RWPE2 (cell line): ENCODE results near the gene TRAPPC8.

Experiments used
- ATAC-seq: fragments of 200-7000 bp; cut with Tn5 transposase; 3 replicates; pipeline ENCODE4 v1.9.1; 2021; ENCODE audit warnings: low read depth
- DNase-seq: peaks from one replicate; pipeline ENCODE4 v3.0.0-alpha.2; 2020; ENCODE audit warnings: low spot score
- H3K27ac ChIP-seq: fragments of 450-650 bp; 2 replicates; pipeline ENCODE4 v1.5.1; 2017; ENCODE audit warnings: mild to moderate bottlenecking; ENCODE audit not compliant: poor library complexity, severe bottlenecking
- H3K27me3 ChIP-seq: fragments of 250-450 bp; sonication (Bioruptor Pico); 2 replicates; pipeline ENCODE4 v1.5.1; 2021; ENCODE audit warnings: mild to moderate bottlenecking, moderate library complexity; ENCODE audit not compliant: insufficient read depth, poor library complexity, severe bottlenecking
- H3K36me3 ChIP-seq: fragments of 250-450 bp; sonication (Bioruptor Pico); 2 replicates; pipeline ENCODE4 v1.5.1; 2020; ENCODE audit warnings: low read depth, mild to moderate bottlenecking, moderate library complexity
- H3K4me1 ChIP-seq: fragments of 250-450 bp; sonication (Bioruptor Pico); 2 replicates; pipeline ENCODE4 v1.5.1; 2021; ENCODE audit warnings: mild to moderate bottlenecking, moderate library complexity; ENCODE audit not compliant: insufficient read depth, poor library complexity, severe bottlenecking
- H3K4me3 ChIP-seq: fragments of 250-450 bp; sonication (Bioruptor Pico); 2 replicates; pipeline ENCODE4 v1.5.1; 2021; ENCODE audit warnings: mild to moderate bottlenecking, moderate library complexity; ENCODE audit not compliant: severe bottlenecking
- H3K9me3 ChIP-seq: fragments of 250-450 bp; sonication (Bioruptor Pico); 2 replicates; pipeline ENCODE4 v1.5.1; 2021; ENCODE audit warnings: mild to moderate bottlenecking, moderate library complexity; ENCODE audit not compliant: severe bottlenecking
- CTCF ChIP-seq: fragments of 450-650 bp; IDR thresholded peaks from one replicate; pipeline ENCODE4 v1.5.1; 2017; ENCODE audit warnings: mild to moderate bottlenecking, moderate library complexity; ENCODE audit not compliant: poor library complexity, severe bottlenecking

The TRAPPC8 gene

GRCh38 chr18:31979714-31980113, 36.8 kb upstream of the TRAPPC8 start:
- Histone ChIP-seq H3K9me3 (no peaks in the 10 kb centered on the region), H3K36me3 (no peaks in the 10 kb centered on the region), H3K4me3 (no peak overlapping the region), H3K27ac (no peak overlapping the region), H3K4me1 (no peaks in the 10 kb centered on the region), H3K27me3 (no peaks in the 10 kb centered on the region)
- no peak for TF ChIP-seq CTCF
- DNase-seq (no peak), ATAC-seq (no peak)

GRCh38 chr18:31978616-31979015, 35.7 kb upstream of the TRAPPC8 start:
- H3K27ac ChIP-seq, result no peak overlapping the region
- no peak for DNase-seq
- no peaks in the 10 kb centered on the region for H3K4me1 ChIP-seq
- H3K27me3 ChIP-seq, result no peaks in the 10 kb centered on the region
- no peak overlapping the region for H3K4me3 ChIP-seq
- H3K9me3 ChIP-seq, result peaks cover 9% of the 10 kb centered on the region
- ATAC-seq, result no peak
- no peaks in the 10 kb centered on the region for H3K36me3 ChIP-seq
- TF ChIP-seq CTCF, result no peak

- H3K27ac ChIP-seq, result no peak overlapping the region
- H3K4me1 ChIP-seq, result no peaks in the 10 kb centered on the region
- peaks cover 9% of the 10 kb centered on the region for H3K9me3 ChIP-seq
- H3K4me3 ChIP-seq, result no peak overlapping the region
- peak; percentile 57 for TF ChIP-seq CTCF
- DNase-seq (no peak), ATAC-seq (no peak)
- no peaks in the 10 kb centered on the region for H3K27me3 ChIP-seq
- no peaks in the 10 kb centered on the region for H3K36me3 ChIP-seq
These were observed 34.4 kb upstream of the TRAPPC8 start for GRCh38 chr18:31977270-31977872.

- H3K27ac ChIP-seq, result no peak overlapping the region
- H3K4me3 ChIP-seq, result no peak overlapping the region
- H3K27me3 ChIP-seq, result no peaks in the 10 kb centered on the region
- ATAC-seq (no peak), DNase-seq (no peak)
- no peaks in the 10 kb centered on the region for H3K36me3 ChIP-seq
- peaks cover 9% of the 10 kb centered on the region for H3K9me3 ChIP-seq
- TF ChIP-seq CTCF, result no peak
- no peaks in the 10 kb centered on the region for H3K4me1 ChIP-seq
These were observed 33.3 kb upstream of the TRAPPC8 start for GRCh38 chr18:31976242-31976641.

- Histone ChIP-seq H3K27me3 (no peaks in the 10 kb centered on the region), H3K36me3 (no peaks in the 10 kb centered on the region), H3K4me1 (no peaks in the 10 kb centered on the region), H3K27ac (no peak overlapping the region), H3K9me3 (peaks cover 9% of the 10 kb centered on the region), H3K4me3 (no peak overlapping the region)
- no peak for DNase-seq
- no peak for TF ChIP-seq CTCF
- no peak for ATAC-seq
These were observed 31.1 kb upstream of the TRAPPC8 start for GRCh38 chr18:31973929-31974546.
